ENCODE results near the gene NALF2.
A peak's percentile ranks its signal among the peaks of the same experiment; 100 is the strongest.

The NALF2 gene

DNA sequence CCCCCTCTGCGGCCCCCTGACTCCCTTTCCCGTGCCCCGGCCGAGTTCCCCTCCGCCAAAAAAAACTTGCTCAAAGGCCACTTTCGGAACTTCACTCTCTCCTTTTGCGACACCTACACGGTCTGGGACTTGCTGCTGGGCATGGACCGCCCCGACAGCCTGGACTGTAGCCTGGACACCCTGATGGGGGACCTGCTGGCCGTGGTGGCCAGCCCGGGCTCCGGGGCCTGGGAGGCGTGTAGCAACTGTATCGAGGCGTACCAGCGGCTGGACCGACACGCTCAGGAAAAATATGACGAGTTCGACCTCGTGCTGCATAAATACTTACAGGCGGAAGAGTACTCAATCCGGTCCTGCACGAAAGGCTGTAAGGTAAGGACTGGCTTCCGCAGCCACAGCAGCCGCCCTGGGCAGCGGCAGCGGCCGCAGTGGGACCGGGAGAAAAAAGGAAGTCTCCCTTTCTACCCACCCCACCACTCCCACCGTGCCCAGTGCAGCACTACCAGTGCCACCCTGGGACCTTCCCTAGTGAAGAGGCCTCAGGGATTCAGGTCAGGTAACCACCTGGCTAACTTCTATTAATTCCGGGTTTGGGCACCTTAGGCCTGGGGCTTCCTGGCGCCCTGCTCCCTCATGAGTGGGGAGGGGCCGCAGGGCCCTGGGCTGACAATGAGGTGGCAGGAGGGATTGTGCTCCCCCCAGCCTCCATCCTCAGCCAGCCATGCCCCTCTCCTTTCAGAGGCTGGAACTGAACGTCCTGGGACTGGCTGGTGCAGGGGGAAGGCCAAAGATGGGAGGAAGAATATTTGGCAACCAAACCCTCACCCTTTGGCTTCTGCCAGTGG, 1.9 kb downstream of the NALF2 start:
- Histone ChIP-seq H3K4me1 (ENCODE audit: insufficient read depth, low read length) (no peaks in the 10 kb centered on the region), H3K27ac (ENCODE audit: low read length) (no peak overlapping the region), H3K27me3 (ENCODE audit: insufficient read depth, low read length) (peaks cover 25% of the 10 kb centered on the region), H3K36me3 (ENCODE audit: insufficient read depth, low read depth, low read length) (peaks cover 5% of the 10 kb centered on the region; the same call in 1 of the 2 replicates), H3K4me3 (ENCODE audit: low read length) (peak overlapping the region; percentile 66), H3K9ac (ENCODE audit: low read depth, low read length) (no peak overlapping the region), H3K9me3 (ENCODE audit: insufficient read depth, low read depth, low read length) (no peaks in the 10 kb centered on the region)

DNA sequence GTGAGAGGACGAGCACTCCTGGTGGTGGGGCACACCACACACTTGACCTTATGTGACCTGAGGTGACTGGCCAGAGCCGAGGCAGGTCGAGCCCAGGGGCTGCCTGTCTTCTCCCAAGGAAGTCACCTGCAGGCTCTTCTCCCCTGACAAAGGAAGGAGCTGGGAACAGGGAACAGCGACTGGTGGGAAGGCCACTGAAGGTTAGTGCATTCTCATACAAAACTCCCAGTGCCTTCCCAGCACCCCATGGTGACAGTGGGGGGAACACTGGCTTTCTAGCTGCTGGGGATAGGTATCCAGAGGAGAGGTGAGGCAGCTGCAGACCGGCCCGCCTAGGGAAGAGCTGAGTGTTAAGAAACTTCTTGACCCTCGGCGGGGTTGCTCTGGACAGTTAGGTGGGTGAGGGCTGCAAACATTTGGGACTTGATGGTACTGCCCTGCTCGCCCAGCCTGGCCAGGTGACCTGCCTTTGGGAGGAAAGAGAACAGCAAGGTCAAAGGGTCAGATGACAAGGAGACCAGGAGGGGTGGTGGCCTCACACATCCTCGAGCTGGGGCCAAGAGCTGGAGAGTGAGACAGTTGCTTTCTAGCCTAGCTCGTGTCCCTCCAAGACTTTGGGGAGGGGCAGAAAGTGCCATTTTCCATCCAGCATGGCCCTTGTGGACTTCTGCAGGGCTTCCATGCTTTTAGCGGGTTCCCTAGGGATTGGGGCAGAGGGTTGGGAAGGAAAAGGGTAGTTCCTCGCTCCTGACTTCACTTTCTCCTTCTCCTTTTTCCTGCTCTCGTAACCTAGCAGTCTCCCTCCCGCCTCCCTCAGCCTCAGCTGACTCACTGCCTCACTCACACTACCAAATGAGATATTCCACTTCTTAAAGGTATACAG, 2.7 kb downstream of the NALF2 start:
- H3K4me1 ChIP-seq (ENCODE audit: insufficient read depth, low read length) = no peaks in the 10 kb centered on the region
- no peak overlapping the region for H3K9ac ChIP-seq (ENCODE audit: low read depth, low read length)
- H3K4me3 ChIP-seq (ENCODE audit: low read length) = peak overlapping the region; percentile 66; the same call in 1 of the 2 replicates
- H3K27me3 ChIP-seq (ENCODE audit: insufficient read depth, low read length) = peaks cover 25% of the 10 kb centered on the region
- no peaks in the 10 kb centered on the region for H3K9me3 ChIP-seq (ENCODE audit: insufficient read depth, low read depth, low read length)
- H3K27ac ChIP-seq (ENCODE audit: low read length) = no peak overlapping the region
- peaks cover 5% of the 10 kb centered on the region; the same call in 1 of the 2 replicates for H3K36me3 ChIP-seq (ENCODE audit: insufficient read depth, low read depth, low read length)

DNA sequence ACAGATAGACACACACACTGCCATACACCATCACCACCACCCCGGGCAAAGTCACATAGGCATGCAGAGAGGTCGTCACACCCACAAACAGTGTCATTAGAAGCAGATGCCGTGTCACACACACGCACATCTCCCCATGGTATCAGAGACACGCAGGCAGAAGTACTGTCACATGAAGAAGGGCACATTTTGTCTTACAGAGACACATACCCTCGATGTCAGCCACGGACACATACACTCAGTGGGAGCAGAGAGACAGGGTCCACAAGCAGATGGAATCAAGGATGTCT, 3.3 kb downstream of the NALF2 start:
- no peak overlapping the region; the same call in 1 of the 2 replicates for H3K4me3 ChIP-seq (ENCODE audit: low read length)
- peaks cover 5% of the 10 kb centered on the region; the same call in 1 of the 2 replicates for H3K36me3 ChIP-seq (ENCODE audit: insufficient read depth, low read depth, low read length)
- peaks cover 20% of the 10 kb centered on the region for H3K27me3 ChIP-seq (ENCODE audit: insufficient read depth, low read length)
- H3K9me3 ChIP-seq (ENCODE audit: insufficient read depth, low read depth, low read length) = no peaks in the 10 kb centered on the region
- no peak overlapping the region for H3K9ac ChIP-seq (ENCODE audit: low read depth, low read length)
- no peak overlapping the region for H3K27ac ChIP-seq (ENCODE audit: low read length)
- H3K4me1 ChIP-seq (ENCODE audit: insufficient read depth, low read length) = no peaks in the 10 kb centered on the region

DNA sequence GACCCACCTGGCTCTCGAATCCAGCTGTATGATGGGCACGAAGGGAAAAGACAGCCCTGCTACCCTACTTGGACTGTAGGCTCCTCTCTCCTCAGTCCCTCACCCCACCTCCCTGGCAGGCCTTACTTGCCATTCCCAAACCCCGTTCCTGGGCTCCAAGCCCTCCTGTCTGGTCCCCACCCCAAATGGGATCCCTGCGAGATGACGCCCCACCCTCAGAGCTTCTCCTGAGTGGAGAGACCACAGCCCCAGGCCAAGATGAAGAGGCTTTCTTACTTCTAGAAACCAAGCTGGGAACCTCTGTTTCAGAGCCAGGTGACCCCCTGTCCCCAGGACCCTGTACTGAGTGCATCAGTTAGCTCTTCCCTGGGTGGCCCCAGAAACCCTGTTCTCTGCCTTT, 4.5 kb downstream of the NALF2 start:
- Histone ChIP-seq H3K4me1 (ENCODE audit: insufficient read depth, low read length) (no peaks in the 10 kb centered on the region), H3K36me3 (ENCODE audit: insufficient read depth, low read depth, low read length) (peaks cover 5% of the 10 kb centered on the region; the same call in 1 of the 2 replicates), H3K27ac (ENCODE audit: low read length) (no peak overlapping the region), H3K9ac (ENCODE audit: low read depth, low read length) (no peak overlapping the region), H3K4me3 (ENCODE audit: low read length) (no peak overlapping the region), H3K9me3 (ENCODE audit: insufficient read depth, low read depth, low read length) (no peaks in the 10 kb centered on the region), H3K27me3 (ENCODE audit: insufficient read depth, low read length) (peaks cover 11% of the 10 kb centered on the region)

DNA sequence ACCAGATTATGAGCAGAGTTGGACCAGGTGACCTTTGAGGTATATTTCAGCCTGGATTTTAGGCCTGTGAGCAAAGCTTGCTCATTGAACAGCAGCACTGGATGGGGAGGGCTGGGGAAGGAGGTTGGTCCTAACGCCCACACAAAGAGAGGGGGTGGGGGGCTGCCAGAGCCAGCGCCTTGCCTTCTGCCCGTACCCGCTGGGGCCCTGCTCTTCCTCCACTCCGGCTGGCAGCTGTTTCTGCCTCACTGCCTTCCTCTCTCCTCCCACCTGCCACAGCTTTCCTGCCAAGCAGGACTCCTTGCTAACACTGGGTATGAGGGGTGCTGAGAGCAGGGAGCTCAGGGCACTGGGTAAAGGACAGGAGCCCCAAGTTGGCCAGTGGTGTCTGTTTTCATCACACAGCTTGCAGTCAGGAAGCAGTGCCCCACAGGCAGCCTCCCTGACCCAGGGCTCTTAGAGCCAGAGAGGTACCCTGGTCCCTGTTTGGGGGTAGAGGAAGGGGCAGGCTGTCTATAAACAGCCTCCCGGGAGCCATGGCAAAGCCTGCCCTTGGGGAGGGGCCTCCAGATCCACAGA, 6.1 kb downstream of the NALF2 start:
- no peaks in the 10 kb centered on the region for H3K9me3 ChIP-seq (ENCODE audit: insufficient read depth, low read depth, low read length)
- H3K4me3 ChIP-seq (ENCODE audit: low read length) = no peak overlapping the region
- H3K27ac ChIP-seq (ENCODE audit: low read length) = no peak overlapping the region

DNA sequence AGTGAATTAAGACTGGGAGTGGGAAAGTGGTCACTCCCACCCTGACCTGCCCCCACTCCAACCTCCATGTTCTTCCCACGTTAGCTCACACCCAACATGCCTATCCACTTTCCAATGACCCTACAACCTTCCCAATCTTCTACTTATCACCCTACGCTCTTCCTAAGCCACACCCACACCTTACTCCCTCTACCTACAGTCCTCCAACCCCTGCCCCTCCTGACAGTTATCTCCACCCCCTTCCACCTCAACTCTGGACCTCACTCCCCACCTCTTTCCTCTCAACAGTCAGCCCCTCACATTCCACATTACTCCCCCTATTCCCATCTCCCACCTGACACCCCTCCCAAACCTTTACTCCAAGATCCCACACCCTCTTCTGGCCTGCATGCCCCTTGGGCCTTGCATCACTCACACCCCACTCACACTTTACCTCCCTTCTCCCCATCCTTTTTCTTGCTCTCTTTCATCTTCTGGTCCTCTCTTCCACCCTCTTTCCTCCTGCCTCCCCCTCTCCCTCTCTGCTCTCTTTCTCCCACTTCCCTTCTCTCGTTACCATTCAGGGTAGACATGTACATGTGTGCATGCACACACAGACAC, 6.9 kb downstream of the NALF2 start:
- no peak overlapping the region for H3K9ac ChIP-seq (ENCODE audit: low read depth, low read length)
- H3K4me1 ChIP-seq (ENCODE audit: insufficient read depth, low read length) = no peaks in the 10 kb centered on the region
- H3K4me3 ChIP-seq (ENCODE audit: low read length) = no peak overlapping the region
- no peak overlapping the region for H3K27ac ChIP-seq (ENCODE audit: low read length)
- H3K27me3 ChIP-seq (ENCODE audit: insufficient read depth, low read length) = peaks cover 6% of the 10 kb centered on the region
- H3K9me3 ChIP-seq (ENCODE audit: insufficient read depth, low read depth, low read length) = no peaks in the 10 kb centered on the region
- H3K36me3 ChIP-seq (ENCODE audit: insufficient read depth, low read depth, low read length) = peaks cover 13% of the 10 kb centered on the region; the same call in 1 of the 2 replicates

More for the DNA sequence above, 6.1 kb downstream of the NALF2 start:
- H3K27me3 ChIP-seq (ENCODE audit: insufficient read depth, low read length) = peaks cover 11% of the 10 kb centered on the region
- H3K4me1 ChIP-seq (ENCODE audit: insufficient read depth, low read length) = no peaks in the 10 kb centered on the region
- peaks cover 13% of the 10 kb centered on the region; the same call in 1 of the 2 replicates for H3K36me3 ChIP-seq (ENCODE audit: insufficient read depth, low read depth, low read length)
- no peak overlapping the region for H3K9ac ChIP-seq (ENCODE audit: low read depth, low read length)

DNA sequence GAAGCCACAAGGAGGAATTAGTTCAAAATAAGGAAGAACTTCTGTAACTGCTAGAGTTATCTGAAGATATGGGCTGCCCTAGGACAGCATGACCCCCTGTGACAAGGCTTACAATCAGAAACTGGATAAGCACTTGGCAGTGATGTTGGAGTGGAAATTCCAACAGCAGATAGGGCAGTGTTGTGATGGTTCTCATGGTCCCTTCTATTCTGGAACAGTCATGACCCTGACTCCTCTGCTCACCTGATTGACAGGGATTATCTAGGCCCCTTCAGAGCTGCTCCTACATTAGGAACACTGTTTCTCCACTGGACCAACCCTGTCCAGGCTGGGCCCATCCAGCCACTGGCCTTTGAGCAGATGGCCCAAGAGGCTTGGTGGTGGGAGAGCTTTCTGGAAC, 17.9 kb downstream of the NALF2 start:
- Histone ChIP-seq H3K27me3 (ENCODE audit: insufficient read depth, low read length) (no peaks in the 10 kb centered on the region), H3K4me1 (ENCODE audit: insufficient read depth, low read length) (no peaks in the 10 kb centered on the region), H3K27ac (ENCODE audit: low read length) (no peak overlapping the region), H3K9ac (ENCODE audit: low read depth, low read length) (no peak overlapping the region), H3K9me3 (ENCODE audit: insufficient read depth, low read depth, low read length) (no peaks in the 10 kb centered on the region), H3K4me3 (ENCODE audit: low read length) (no peak overlapping the region), H3K36me3 (ENCODE audit: insufficient read depth, low read depth, low read length) (no peaks in the 10 kb centered on the region)

DNA sequence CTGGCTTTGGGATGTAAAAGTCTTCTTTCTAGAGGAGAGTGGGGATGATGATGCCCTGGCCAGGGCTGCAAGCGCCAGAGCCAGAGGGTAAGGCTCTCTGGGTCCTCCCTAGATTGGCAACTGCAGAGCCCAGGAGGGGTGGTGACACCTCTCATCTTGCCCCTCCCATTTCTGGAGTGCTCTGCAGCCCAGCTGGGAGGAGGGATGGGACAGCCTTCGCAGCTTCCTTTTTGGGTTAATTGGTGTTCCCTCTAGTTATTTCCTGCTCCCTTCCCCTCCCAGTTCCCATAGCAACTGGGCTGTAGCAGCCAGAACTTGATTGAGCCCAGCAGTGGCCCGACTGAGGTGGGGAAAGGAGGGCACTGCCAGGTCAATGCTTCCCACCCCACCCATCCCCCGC, 19.2 kb downstream of the NALF2 start:
- H3K36me3 ChIP-seq (ENCODE audit: insufficient read depth, low read depth, low read length) = no peaks in the 10 kb centered on the region
- no peak overlapping the region for H3K27ac ChIP-seq (ENCODE audit: low read length)
- no peaks in the 10 kb centered on the region for H3K9me3 ChIP-seq (ENCODE audit: insufficient read depth, low read depth, low read length)
- no peak overlapping the region for H3K9ac ChIP-seq (ENCODE audit: low read depth, low read length)
- no peak overlapping the region for H3K4me3 ChIP-seq (ENCODE audit: low read length)
- H3K27me3 ChIP-seq (ENCODE audit: insufficient read depth, low read length) = no peaks in the 10 kb centered on the region
- H3K4me1 ChIP-seq (ENCODE audit: insufficient read depth, low read length) = no peaks in the 10 kb centered on the region

DNA sequence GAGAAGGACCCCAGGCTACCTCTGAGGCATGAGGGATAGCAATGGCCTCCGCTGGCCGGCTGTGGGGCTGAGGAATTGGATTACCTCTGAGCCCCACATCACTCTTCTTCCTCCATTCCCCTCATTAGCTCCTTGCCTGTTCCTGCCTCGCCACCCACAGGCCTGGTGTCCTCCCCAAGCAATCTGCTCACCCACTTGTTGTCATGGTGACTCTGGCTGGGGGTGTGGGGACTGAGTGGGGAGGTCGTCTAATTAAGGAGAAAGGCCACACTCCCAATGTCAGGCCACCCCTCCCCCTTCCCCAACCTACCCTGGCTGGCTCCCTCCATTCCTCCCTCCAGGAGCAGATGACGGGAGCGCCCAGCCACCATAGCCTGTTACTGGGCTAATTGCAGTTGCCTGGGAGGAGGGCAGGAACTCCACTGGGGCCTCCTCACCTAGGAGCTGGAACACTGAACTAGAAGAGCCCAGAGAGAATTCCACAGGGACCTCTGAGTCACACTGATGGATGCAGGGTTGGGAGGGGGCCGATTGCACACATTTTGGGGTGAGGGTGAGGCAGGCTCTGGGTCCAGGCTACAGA, 20.7 kb downstream of the NALF2 start:
- Histone ChIP-seq H3K9me3 (ENCODE audit: insufficient read depth, low read depth, low read length) (no peaks in the 10 kb centered on the region), H3K27me3 (ENCODE audit: insufficient read depth, low read length) (no peaks in the 10 kb centered on the region), H3K9ac (ENCODE audit: low read depth, low read length) (no peak overlapping the region), H3K27ac (ENCODE audit: low read length) (no peak overlapping the region), H3K36me3 (ENCODE audit: insufficient read depth, low read depth, low read length) (no peaks in the 10 kb centered on the region), H3K4me3 (ENCODE audit: low read length) (no peak overlapping the region), H3K4me1 (ENCODE audit: insufficient read depth, low read length) (no peaks in the 10 kb centered on the region)

DNA sequence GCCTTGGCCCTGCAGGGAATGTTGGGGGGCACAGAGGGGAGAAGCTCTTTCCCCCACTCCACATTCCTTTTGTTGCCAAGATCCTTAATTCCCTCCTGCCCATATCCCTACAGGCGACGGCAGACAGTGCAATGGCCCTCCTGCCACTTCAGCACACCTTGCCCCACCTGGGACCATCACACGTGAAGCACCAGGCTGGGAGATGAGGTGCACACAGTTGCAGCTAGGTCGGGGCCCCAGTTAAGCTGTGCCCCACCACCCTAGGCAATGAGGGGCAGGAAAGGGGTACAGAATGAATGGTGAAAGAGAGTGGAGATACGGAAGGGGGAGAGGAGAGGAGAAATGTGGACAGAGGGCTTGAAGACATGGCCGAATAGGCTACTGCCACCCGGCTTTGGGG, 26.2 kb downstream of the NALF2 start:
- H3K4me3 ChIP-seq (ENCODE audit: low read length) = no peak overlapping the region
- H3K9ac ChIP-seq (ENCODE audit: low read depth, low read length) = no peak overlapping the region
- no peaks in the 10 kb centered on the region for H3K9me3 ChIP-seq (ENCODE audit: insufficient read depth, low read depth, low read length)
- H3K4me1 ChIP-seq (ENCODE audit: insufficient read depth, low read length) = no peaks in the 10 kb centered on the region
- no peaks in the 10 kb centered on the region for H3K27me3 ChIP-seq (ENCODE audit: insufficient read depth, low read length)
- H3K36me3 ChIP-seq (ENCODE audit: insufficient read depth, low read depth, low read length) = no peaks in the 10 kb centered on the region
- no peak overlapping the region for H3K27ac ChIP-seq (ENCODE audit: low read length)

Measured in iPS-20b (cell line).